Measurements from ENCODE around the gene STRADA. TPM values are rescaled to one million over a fixed set of nuclear protein-coding genes. Genes with fewer than 3 reads are reported as not detected.
"Not testable (repeated sequence)": the region's sequence is repeated elsewhere in the genome, so short reads cannot be mapped to it uniquely, and the experiment has no call there.

STRADA gene
- total and polyA plus RNA-seq, 2 donors (not counting 1 experiment from before 2014, with no cell fraction given), result 22.8 TPM

DNA sequence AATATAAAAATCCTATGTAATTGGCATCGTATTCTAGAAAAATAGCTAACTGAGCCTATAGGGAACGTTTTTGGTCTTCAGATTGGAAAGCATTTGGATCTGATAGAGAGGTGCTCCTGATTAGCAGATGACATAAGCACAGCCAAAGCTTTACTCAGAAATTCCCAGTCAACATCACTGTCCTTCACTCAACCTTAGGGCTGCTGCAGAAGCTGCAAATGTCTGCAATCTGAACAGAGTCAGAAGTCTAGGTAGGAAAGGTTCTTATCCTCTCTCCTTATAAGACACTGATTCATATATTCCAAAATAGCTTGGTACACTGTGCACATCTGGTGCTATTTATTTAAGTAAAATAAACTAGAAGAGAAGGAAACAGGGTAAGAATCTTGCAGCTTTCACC is 19.2 kb downstream of the STRADA start:
- Histone ChIP-seq H3K4me2 (ENCODE audit: extremely low read depth, insufficient read depth, low read length) (no peak overlapping the region), H3K9ac (ENCODE audit: insufficient read depth, low read length) (no peak overlapping the region), H3K4me1 (ENCODE audit: control insufficient read depth, extremely low read depth, insufficient read depth, low read length) (no peaks in the 10 kb centered on the region), H3K27ac (ENCODE audit: insufficient read depth, low read length) (no peak overlapping the region), H3K79me2 (ENCODE audit: control insufficient read depth, insufficient read depth, low read length) (no peaks in the 10 kb centered on the region), H3K36me3 (ENCODE audit: control insufficient read depth, insufficient read depth, low read length) (no peaks in the 10 kb centered on the region), H4K20me1 (ENCODE audit: control insufficient read depth, extremely low read depth, insufficient read depth, low read length) (no peaks in the 10 kb centered on the region), H3K9me3 (ENCODE audit: control insufficient read depth, insufficient read depth, low read depth, low read length) (no peaks in the 10 kb centered on the region), H3K4me3 (replicated peaks in 1 of 4; ENCODE audit: control extremely low read depth in 1 of 4, insufficient read depth in 1 of 4, low read depth in 3 of 4, low read length in 4 of 4) (no peak overlapping the region), H3K27me3 (ENCODE audit: control insufficient read depth, insufficient read depth, low read length) (no peaks in the 10 kb centered on the region), H2AFZ (ENCODE audit: low read length) (no peak overlapping the region)
- TF ChIP-seq, protein P1, sequence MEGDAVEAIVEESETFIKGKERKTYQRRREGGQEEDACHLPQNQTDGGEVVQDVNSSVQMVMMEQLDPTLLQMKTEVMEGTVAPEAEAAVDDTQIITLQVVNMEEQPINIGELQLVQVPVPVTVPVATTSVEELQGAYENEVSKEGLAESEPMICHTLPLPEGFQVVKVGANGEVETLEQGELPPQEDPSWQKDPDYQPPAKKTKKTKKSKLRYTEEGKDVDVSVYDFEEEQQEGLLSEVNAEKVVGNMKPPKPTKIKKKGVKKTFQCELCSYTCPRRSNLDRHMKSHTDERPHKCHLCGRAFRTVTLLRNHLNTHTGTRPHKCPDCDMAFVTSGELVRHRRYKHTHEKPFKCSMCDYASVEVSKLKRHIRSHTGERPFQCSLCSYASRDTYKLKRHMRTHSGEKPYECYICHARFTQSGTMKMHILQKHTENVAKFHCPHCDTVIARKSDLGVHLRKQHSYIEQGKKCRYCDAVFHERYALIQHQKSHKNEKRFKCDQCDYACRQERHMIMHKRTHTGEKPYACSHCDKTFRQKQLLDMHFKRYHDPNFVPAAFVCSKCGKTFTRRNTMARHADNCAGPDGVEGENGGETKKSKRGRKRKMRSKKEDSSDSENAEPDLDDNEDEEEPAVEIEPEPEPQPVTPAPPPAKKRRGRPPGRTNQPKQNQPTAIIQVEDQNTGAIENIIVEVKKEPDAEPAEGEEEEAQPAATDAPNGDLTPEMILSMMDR (conservative IDR thresholded peaks at IDR 0.05 in 1 of 2, IDR thresholded peaks at IDR 0.05 in 1 of 2; ENCODE audit: low read depth in 1 of 2, low read length in 2 of 2), result no peak
- DNase-seq (ENCODE audit: low read depth in 2 of 2), result no peak

DNA sequence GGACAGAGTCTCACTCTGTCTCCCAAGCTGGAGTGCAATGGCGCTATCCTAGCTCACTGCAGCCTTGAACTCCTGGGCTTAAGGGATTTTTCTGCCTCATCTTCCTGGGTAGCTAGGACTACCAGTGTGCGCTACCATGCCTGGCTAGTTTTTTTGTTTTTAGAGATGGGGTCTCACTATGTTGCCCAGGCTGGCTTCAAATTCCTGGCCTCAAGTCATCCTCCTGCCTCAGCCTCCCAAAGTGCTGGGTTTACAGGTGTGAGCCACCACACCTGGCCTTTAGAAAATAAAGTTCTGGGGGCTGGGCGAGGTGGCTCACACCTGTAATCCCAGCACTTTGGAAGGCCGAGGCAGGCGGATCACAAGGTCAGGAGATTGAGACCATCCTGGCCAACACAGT is 21.4 kb downstream of the STRADA start:
- not testable (repeated sequence) for H2AFZ ChIP-seq (ENCODE audit: low read length); H3K9me3 ChIP-seq (ENCODE audit: control insufficient read depth, insufficient read depth, low read depth, low read length); DNase-seq (ENCODE audit: low read depth in 2 of 2); H3K27me3 ChIP-seq (ENCODE audit: control insufficient read depth, insufficient read depth, low read length); H3K36me3 ChIP-seq (ENCODE audit: control insufficient read depth, insufficient read depth, low read length); H4K20me1 ChIP-seq (ENCODE audit: control insufficient read depth, extremely low read depth, insufficient read depth, low read length); H3K9ac ChIP-seq (ENCODE audit: insufficient read depth, low read length); H3K4me2 ChIP-seq (ENCODE audit: extremely low read depth, insufficient read depth, low read length); H3K4me1 ChIP-seq (ENCODE audit: control insufficient read depth, extremely low read depth, insufficient read depth, low read length); H3K27ac ChIP-seq (ENCODE audit: insufficient read depth, low read length); H3K79me2 ChIP-seq (ENCODE audit: control insufficient read depth, insufficient read depth, low read length); H3K4me3 ChIP-seq (replicated peaks in 1 of 4; ENCODE audit: control extremely low read depth in 1 of 4, insufficient read depth in 1 of 4, low read depth in 3 of 4, low read length in 4 of 4)

DNA sequence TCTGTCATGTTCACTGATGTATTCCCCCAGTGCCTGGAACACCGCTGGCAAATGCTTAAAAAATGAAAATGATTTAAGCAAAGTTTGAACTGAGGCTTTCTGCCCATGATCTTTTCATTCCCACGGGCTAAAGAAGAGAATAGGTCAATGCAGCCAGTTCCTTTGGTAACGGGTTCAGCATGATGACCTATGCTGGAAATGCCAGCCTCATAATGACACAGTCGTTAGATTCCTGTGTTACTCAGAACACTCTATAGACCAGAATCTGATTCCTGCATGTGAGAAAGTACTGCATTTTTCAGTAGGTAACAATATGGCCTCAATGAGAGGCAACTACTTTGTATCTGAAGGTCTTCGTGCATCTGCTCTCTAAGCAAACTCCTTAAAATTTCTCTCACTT is 22.6 kb downstream of the STRADA start:
- H3K79me2 ChIP-seq (ENCODE audit: control insufficient read depth, insufficient read depth, low read length), result no peaks in the 10 kb centered on the region
- H3K27ac ChIP-seq (ENCODE audit: insufficient read depth, low read length), result no peak overlapping the region
- peak in 1 of 2 donors; percentile 21 for DNase-seq (ENCODE audit: low read depth in 2 of 2)
- H3K4me2 ChIP-seq (ENCODE audit: extremely low read depth, insufficient read depth, low read length), result no peak overlapping the region
- no peak overlapping the region for H2AFZ ChIP-seq (ENCODE audit: low read length)
- H3K9me3 ChIP-seq (ENCODE audit: control insufficient read depth, insufficient read depth, low read depth, low read length), result no peaks in the 10 kb centered on the region
- no peaks in the 10 kb centered on the region for H3K27me3 ChIP-seq (ENCODE audit: control insufficient read depth, insufficient read depth, low read length)
- H4K20me1 ChIP-seq (ENCODE audit: control insufficient read depth, extremely low read depth, insufficient read depth, low read length), result no peaks in the 10 kb centered on the region
- H3K9ac ChIP-seq (ENCODE audit: insufficient read depth, low read length), result no peak overlapping the region
- no peak overlapping the region for H3K4me3 ChIP-seq (replicated peaks in 1 of 4; ENCODE audit: control extremely low read depth in 1 of 4, insufficient read depth in 1 of 4, low read depth in 3 of 4, low read length in 4 of 4)
- no peaks in the 10 kb centered on the region for H3K4me1 ChIP-seq (ENCODE audit: control insufficient read depth, extremely low read depth, insufficient read depth, low read length)
- peaks cover 3% of the 10 kb centered on the region for H3K36me3 ChIP-seq (ENCODE audit: control insufficient read depth, insufficient read depth, low read length)
- no peak for TF ChIP-seq EZH2 (IDR thresholded peaks at IDR 0.05; ENCODE audit: low read length, missing control alignments)
- TF ChIP-seq, protein P1 (conservative IDR thresholded peaks at IDR 0.05 in 1 of 2, IDR thresholded peaks at IDR 0.05 in 1 of 2; ENCODE audit: low read depth in 1 of 2, low read length in 2 of 2), result no peak

All from fibroblast of lung (primary cell).